Upper lobe of left lung (tissue), 4 donors: Measurements from ENCODE around the gene MYCBPAP.

ENCODE experiments used
- CTCF ChIP-seq, 6 experiments: fragments of 450-650 bp in 4 of 6; fragments of 200-600 bp in 2 of 6; sonication (generic) in 2 of 6; IDR thresholded peaks; one replicate each; pipeline ENCODE4 v1.5.1; 2016 to 2019; ENCODE audit warnings: antibody characterized with exemption in 6 of 6
- EP300 ChIP-seq, 4 donors: sonication (generic); formaldehyde crosslinking; IDR thresholded peaks; one replicate each; pipeline ENCODE4 v1.5.1; 2017; ENCODE audit warnings: antibody characterized with exemption in 4 of 4, control low read depth in 2 of 4
- POLR2A ChIP-seq, 4 donors: fragments of 450-650 bp; IDR thresholded peaks; one replicate each; pipeline ENCODE4 v1.5.1; 2016 to 2017; ENCODE audit warnings: antibody characterized with exemption in 4 of 4, mild to moderate bottlenecking in 2 of 4
- POLR2AphosphoS5 ChIP-seq, 2 donors: sonication (generic); formaldehyde crosslinking; IDR thresholded peaks; one replicate each; pipeline ENCODE4 v1.5.1; 2017; ENCODE audit warnings: antibody characterized with exemption in 2 of 2

GRCh38 chr17:50482110-50482509 lies 26.1 kb upstream of the MYCBPAP start:
- TF ChIP-seq CTCF (IDR thresholded peaks at IDR 0.05): no peak
- no peak for TF ChIP-seq POLR2A (IDR thresholded peaks at IDR 0.05)
- no peak for TF ChIP-seq EP300 (IDR thresholded peaks at IDR 0.05)
- TF ChIP-seq POLR2AphosphoS5 (IDR thresholded peaks at IDR 0.05): no peak
